Parathyroid adenoma (tissue), 2 donors: ENCODE measurements around the gene SPPL2C.

Experiments
- H2AFZ ChIP-seq: fragments of 300-600 bp; sonication (generic); one replicate; pipeline ENCODE4 v1.7.0; 2017; ENCODE audit warnings: antibody characterized with exemption, mild to moderate bottlenecking
- H3K27ac ChIP-seq: fragments of 300-600 bp; sonication (generic); one replicate; pipeline ENCODE4 v1.7.0; 2017
- H3K27me3 ChIP-seq: fragments of 300-600 bp; sonication (generic); one replicate; pipeline ENCODE4 v1.7.0; 2017; ENCODE audit warnings: low read length; ENCODE audit not compliant: control insufficient read depth, insufficient read depth
- H3K36me3 ChIP-seq: fragments of 300-600 bp; sonication (generic); one replicate; pipeline ENCODE4 v1.7.0; 2017; ENCODE audit warnings: low read length; ENCODE audit not compliant: control insufficient read depth, insufficient read depth
- H3K4me1 ChIP-seq: fragments of 300-600 bp; sonication (generic); one replicate; pipeline ENCODE4 v1.7.0; 2017; ENCODE audit warnings: control low read depth
- H3K4me2 ChIP-seq: fragments of 300-600 bp; sonication (generic); one replicate; pipeline ENCODE4 v1.7.0; 2017; ENCODE audit warnings: low read length
- H3K4me3 ChIP-seq: fragments of 300-600 bp; sonication (generic); one replicate; pipeline ENCODE4 v1.7.0; 2017; ENCODE audit warnings: low read depth, low read length
- H3K79me2 ChIP-seq: fragments of 300-600 bp; sonication (generic); one replicate; pipeline ENCODE4 v1.7.0; 2017; ENCODE audit warnings: control low read depth
- H3K9ac ChIP-seq: fragments of 300-600 bp; sonication (generic); one replicate; pipeline ENCODE4 v1.7.0; 2017; ENCODE audit warnings: mild to moderate bottlenecking
- H3K9me3 ChIP-seq: fragments of 300-600 bp; sonication (generic); one replicate; pipeline ENCODE4 v1.7.0; 2017; ENCODE audit warnings: low read length; ENCODE audit not compliant: control insufficient read depth
- CTCF ChIP-seq: fragments of 300-600 bp; sonication (generic); IDR thresholded peaks from one replicate; pipeline ENCODE4 v1.7.0; 2017; ENCODE audit warnings: antibody characterized with exemption, mild to moderate bottlenecking
- donor health status: primary hyperparathyroidism.

The SPPL2C gene

GRCh38 chr17:45894022-45894784, 49.5 kb downstream of the SPPL2C start, which contains the start of gene MAPT:
MAPT (plus strand) TSS chr17:45894554; CDS start chr17:45962338, 67,784 bp downstream.
- H2AFZ ChIP-seq: peak within 1 kb of the TSS; percentile 99
- H3K27ac ChIP-seq: peak within 1 kb of the TSS; percentile 36
- peak; percentile 95 for TF ChIP-seq CTCF

GRCh38 chr17:45895304-45895968, 50.8 kb downstream of the SPPL2C start:
- Histone ChIP-seq H3K27ac (peak overlapping the region; percentile 36), H3K4me1 (no peaks in the 10 kb centered on the region), H2AFZ (peak overlapping the region; percentile 99), H3K4me2 (peak overlapping the region; percentile 74), H3K36me3 (no peaks in the 10 kb centered on the region), H3K27me3 (no peaks in the 10 kb centered on the region), H3K79me2 (no peaks in the 10 kb centered on the region), H3K9me3 (no peaks in the 10 kb centered on the region), H3K9ac (no peak overlapping the region), H3K4me3 (peak overlapping the region; percentile 77)
- no peak for TF ChIP-seq CTCF

More at GRCh38 chr17:45894022-45894784, 49.5 kb downstream of the SPPL2C start, which contains the start of gene MAPT:
- Histone ChIP-seq H3K27me3 (no peaks in the 10 kb centered on the region), H3K36me3 (no peaks in the 10 kb centered on the region), H3K79me2 (no peaks in the 10 kb centered on the region), H3K9ac (peak within 1 kb of the TSS; percentile 41), H3K9me3 (no peaks in the 10 kb centered on the region), H3K4me1 (no peaks in the 10 kb centered on the region), H3K4me3 (peak within 1 kb of the TSS; percentile 77), H3K4me2 (peak within 1 kb of the TSS; percentile 91)

GRCh38 chr17:45895969-45896785, 51.5 kb downstream of the SPPL2C start:
- Histone ChIP-seq H3K9ac (no peak overlapping the region), H3K4me1 (no peaks in the 10 kb centered on the region), H2AFZ (peak overlapping the region; percentile 99), H3K4me3 (peak overlapping the region; percentile 77), H3K79me2 (no peaks in the 10 kb centered on the region), H3K36me3 (no peaks in the 10 kb centered on the region), H3K27ac (peak overlapping the region; percentile 2), H3K4me2 (peak overlapping the region; percentile 74), H3K27me3 (no peaks in the 10 kb centered on the region), H3K9me3 (no peaks in the 10 kb centered on the region)
- TF ChIP-seq CTCF: no peak
